Cardiac fibroblast (primary cell): Measurements from ENCODE around the gene SCYL3.

Experiments
- DNase-seq, 2 donors: peaks; one replicate each; pipeline versions ENCODE4 v3.0.0 to v3.0.0-alpha.2; 2010; ENCODE audit warnings: low read depth in 2 of 2
- H3K4me3 ChIP-seq, 2 donors: replicated peaks in 1 of 2; 1 replicate in 1 of 2; 2 replicates in 1 of 2; pipeline ENCODE4 v1.5.1; 2011; ENCODE audit warnings: low read depth in 2 of 2, low read length in 2 of 2, mild to moderate bottlenecking in 2 of 2, moderate library complexity in 1 of 2
- CTCF ChIP-seq: IDR thresholded peaks from one replicate; pipeline ENCODE4 v1.5.1; 2011; ENCODE audit warnings: low read depth, mild to moderate bottlenecking, low read length, inconsistent platforms

Gene SCYL3

GRCh38 chr1:169890761-169891538 is 2.7 kb downstream of the SCYL3 start:
- TF ChIP-seq CTCF = no peak
- DNase-seq = no peak
- H3K4me3 ChIP-seq = no peak overlapping the region

GRCh38 chr1:169889871-169890270 is 3.8 kb downstream of the SCYL3 start:
- no peak overlapping the region for H3K4me3 ChIP-seq
- no peak for DNase-seq
- TF ChIP-seq CTCF = no peak

- no peak for TF ChIP-seq CTCF
- no peak for DNase-seq
- no peak overlapping the region for H3K4me3 ChIP-seq
Measured at GRCh38 chr1:169886931-169887330, 6.8 kb downstream of the SCYL3 start.

- no peak for DNase-seq
- H3K4me3 ChIP-seq = no peak overlapping the region
- TF ChIP-seq CTCF = no peak
Measured at GRCh38 chr1:169886422-169886821, 7.3 kb downstream of the SCYL3 start.

GRCh38 chr1:169885207-169885606 is 8.5 kb downstream of the SCYL3 start:
- DNase-seq = no peak
- TF ChIP-seq CTCF = no peak
- no peak overlapping the region for H3K4me3 ChIP-seq

GRCh38 chr1:169884634-169885033 is 9.1 kb downstream of the SCYL3 start:
- no peak for TF ChIP-seq CTCF
- no peak overlapping the region for H3K4me3 ChIP-seq
- no peak for DNase-seq
